Fibroblast of skin of back (primary cell): Measurements from ENCODE around the gene AWAT2.
"Not testable (repeated sequence)": the region's sequence is repeated elsewhere in the genome, so short reads cannot be mapped to it uniquely, and the experiment has no call there.

Source experiments
- DNase-seq: peaks from one replicate; pipeline ENCODE4 v3.0.0-alpha.2; 2013

Gene AWAT2

DNA sequence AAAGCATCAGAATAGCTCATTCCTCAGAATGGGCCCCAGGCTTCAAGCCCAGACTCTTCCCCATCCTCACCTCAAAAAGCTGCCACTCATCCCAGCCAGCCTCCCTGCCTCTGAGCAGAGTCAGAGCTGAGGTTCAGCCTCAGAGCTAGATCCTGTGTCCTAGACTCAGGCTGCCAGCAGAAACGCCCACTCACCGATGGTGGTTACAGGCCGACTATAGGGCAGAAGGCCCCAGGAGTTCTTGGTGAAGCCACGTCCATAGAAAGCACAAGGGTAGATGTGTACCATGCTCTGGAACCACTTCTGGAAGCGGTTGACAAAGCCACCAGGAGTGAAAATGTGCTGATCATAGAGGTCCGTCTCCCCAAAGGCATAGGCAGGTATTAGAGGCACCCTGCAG, 7.7 kb downstream of the AWAT2 start:
- no peak for DNase-seq

DNA sequence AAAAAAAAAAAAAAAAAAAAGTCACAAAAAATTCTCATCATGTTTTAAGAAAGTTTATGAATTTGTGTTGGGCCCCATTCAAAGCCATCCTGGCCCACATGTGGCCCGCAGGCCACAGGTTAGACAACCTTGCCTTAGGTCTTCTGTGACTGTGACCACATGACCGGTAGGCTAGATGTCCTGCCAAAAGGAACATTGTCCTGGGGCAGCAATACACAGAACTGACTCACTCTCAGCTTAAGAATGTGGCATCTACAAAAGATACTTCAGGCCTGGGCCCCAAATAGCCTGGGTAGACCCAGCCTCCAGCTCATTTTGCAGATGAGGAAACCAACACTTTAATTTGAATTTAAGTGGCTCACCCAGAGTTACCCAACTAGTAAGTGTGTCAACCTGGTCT, 10.0 kb downstream of the AWAT2 start:
- DNase-seq, result peak; percentile 29

DNA sequence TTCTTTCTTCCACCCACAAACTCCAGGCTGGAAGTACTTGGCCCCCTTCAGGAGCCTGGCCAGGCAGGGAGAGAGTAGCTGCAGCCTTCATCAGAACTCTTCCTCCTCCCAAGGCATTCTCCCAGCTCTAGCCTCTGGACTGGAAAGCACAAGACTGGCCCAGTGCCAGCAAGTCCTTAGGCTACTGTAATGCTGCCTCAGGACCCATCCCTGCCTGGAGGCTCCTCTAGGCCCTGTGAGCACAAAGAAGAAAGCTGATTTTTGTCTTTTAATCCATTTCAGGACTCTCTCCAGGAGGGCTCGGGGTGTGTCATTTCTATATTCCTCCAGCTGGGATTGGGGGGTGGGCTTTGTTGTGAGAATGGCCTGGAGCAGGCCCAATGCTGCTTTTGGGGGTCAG, 10.8 kb downstream of the AWAT2 start:
- DNase-seq, result no peak

DNA sequence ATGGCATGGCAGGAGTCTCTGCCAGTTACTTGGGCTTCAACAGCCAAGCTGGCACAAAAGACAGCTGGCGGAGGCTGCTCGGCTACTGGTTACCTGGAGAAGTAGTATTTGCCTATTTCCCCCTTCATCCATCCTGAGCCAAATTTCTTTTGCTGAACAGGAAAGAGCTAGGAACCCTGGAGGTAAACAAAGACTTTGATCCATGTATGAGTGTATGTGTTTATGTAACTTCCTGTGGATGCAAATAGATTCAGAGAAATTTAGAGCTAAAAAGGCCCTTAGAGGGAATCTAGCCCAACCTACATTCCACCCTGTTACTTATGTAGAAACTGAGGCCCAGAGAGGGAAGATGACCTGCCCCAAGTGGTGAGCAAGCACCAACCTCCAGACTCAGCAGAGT, 11.2 kb downstream of the AWAT2 start:
- DNase-seq, result no peak

DNA sequence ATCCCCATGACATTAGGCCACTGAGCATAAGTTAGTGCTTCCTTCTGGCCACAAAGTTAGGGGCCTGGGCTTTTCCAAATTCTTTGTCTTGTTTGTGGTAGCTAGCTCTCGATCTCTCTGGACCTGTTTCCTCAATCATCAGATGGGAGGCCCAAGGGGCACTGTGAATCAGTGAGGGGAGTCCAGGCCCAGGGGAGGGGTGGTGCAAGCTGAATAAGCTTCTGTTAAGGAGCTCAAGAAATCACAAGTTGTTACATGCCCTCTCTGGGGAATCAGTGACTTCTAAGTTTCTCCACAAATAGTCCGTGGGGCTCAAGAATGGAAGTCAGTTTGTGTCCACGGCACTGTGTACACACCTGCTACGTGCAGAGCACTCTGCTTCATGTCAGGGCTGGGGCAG, 15.1 kb downstream of the AWAT2 start:
- no peak for DNase-seq

DNA sequence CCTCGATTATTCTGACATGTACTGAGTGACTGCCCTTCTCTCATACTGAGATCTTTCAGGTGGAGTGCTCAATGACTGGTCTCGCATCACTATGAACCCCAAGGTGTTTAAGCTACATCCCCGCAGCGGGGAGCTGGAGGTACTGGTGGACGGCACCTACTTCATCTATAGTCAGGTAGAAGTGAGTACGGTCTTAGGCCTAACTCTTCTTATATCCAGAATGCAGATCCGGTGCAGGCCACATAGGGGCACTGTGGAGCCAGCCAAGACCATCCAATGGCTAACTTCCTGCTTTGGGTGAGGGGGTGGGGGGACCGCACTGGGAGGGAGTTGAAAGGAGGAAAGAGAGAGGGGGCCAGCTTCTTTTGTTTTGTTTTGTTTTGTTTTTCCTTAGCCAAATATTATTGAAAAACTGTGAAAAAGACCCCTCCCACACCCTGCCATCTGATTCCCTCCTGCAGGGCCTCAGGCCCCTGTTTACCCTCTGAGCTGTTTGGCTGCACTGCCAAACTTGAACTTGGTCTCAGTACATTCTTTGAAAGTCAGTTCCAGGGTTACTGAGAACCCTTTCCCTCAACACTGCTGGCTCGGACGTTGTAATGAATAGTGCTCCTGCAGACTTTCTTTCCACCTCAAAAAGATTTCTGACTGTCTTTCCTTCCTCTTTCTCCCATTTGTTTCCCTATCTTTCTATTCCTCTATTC, 16.2 kb downstream of the AWAT2 start:
- DNase-seq, result peak; percentile 40

DNA sequence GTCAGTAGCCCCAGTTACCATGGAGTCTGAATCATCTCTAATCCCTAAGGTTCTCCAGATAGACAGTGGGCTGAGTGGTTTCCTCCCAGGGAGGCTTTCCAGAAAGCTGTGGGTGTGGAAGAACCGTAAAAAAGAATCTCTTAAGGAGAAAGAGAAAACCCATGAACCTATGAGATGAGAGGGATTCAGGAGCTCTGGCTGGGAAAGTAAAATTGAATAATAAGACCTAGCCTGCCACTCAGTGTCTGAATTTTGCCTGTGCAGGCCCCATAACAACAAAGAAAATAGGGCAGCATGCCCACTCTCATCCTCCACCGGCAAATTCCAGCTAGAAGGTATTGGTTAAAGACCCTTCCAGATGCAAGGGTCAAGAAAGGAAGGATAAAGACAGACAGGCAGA, 16.9 kb downstream of the AWAT2 start:
- peak; percentile 6 for DNase-seq

DNA sequence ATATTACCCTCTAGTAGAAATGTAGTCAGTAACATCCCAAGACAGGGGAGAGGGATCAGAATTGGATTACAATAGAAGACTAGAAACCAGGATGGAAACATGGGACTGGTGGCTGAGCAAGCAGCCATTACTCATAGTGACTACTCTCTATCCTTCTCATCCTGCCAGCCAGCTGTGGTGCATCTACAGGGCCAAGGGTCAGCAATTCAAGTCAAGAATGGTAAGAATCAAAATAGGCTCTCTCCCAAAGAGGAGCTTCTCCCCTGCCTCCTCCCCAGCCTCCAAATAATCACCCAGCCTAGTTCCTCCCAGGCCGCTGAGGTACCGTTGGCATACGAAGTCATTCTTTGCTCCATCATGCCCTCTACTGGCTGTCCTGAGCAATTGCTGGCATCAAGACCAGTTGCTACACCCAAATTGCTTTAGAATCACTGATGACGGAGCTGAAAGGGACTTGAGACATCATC, 19.4 kb downstream of the AWAT2 start:
- peak; percentile 62 for DNase-seq

DNA sequence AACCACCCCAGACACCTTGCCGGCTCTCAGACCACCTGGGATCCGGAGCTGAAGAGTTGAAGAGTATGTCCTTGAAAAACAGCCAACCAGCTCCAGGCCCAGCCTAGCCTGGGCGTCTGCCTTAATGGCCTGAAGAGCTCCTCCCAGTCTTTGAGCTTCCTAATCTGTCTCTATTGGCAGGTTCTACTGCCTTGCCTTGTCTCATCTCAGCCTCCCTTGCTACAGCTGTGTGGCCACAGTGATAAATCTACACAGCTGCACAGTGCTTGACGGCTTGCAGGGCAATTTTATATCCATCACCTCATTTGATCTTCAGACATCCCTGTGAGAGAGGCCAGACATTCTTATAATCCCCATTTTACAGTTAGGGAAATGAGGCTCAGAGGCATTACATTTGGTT, 19.9 kb downstream of the AWAT2 start:
- no peak for DNase-seq

DNA sequence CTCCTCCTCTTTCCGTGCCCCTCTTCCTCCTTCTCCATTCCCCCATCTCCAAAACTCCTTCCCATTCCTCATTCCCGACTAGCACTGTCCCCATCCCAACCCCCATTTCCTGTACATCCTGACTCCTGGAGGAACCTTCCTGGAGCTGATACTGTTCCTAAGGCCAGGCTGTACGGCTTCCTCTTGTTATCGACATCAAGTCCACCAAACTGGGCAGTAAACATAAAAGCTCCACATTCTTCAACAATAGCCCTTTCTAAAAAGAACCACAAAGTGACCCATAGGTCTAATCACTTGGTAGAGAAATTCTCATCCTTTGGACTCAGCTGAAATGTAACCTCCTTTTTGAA, 22.9 kb downstream of the AWAT2 start:
- DNase-seq, result no peak

DNA sequence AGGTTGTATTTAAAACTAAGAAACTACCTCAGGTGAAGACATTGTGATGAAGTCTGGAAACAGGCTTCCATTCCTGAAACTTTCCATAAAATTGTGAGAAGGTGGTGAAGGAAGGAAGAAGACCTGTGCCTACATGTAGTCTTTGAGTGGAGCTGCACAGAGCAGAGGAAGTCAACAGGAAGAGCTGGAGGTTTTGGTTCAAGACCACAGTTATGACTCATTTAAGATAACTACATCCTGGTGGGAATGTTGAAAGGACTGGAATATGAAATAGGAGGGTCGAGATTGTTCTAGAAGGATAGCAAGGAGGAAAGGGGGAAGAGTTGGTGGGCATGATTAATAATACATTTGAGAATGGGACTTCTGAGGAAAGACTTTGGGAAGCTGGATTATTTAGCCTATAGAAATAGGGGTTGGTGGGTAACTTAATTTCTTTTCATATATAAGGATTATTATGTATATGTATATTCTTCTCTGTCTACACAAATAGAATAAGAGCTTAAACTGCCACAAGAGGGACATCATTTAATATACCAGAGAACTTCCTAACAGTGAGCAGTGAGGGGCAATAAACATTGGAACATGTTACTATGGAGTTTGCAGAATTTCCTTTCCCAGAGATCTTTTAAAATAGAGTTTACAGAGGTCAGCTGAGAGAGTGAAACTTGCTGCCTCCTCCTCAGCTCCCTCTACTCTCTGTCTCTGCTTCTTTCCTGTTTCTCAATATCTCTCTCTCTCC, 23.5 kb downstream of the AWAT2 start:
- DNase-seq, result peak; percentile 54

DNA sequence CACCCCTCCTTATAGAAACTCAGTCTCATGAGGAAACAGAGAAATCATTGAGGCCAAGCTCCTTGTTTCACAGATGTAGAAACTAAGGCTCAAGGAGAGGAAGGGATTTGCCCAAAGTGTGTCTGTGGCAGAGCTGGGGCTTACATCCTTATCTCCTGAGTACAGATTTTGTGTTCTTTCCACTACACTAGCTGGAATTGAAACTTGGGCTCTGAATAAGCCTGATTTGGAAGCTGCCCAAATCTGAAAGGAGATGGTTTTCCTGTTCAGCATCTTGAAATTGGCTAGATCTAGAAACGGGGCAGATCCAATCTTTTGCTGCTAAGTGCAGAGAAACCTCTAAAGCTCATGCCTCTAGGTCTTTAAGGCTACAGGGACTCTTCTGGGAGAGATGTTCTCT, 24.3 kb downstream of the AWAT2 start:
- DNase-seq, result peak; percentile 39

DNA sequence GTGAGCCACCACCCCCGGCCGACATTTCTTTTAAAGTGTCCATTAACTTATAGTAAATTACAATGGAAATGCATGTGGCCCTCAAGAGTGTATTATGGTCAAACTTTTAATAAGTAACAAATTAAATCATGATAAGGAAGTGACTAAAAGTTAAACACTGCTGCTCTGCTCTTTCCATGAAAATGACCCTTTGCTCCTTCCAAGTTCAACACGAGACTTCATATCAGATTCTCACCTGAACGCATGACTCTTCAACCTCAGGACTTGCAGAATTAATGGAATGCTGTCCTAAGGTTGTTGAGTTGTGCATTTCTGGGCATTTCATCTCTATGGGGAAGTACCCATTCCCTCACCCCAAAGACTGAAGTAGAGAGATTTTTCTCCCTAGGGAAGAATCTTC, 27.1 kb downstream of the AWAT2 start:
- no peak for DNase-seq

DNA sequence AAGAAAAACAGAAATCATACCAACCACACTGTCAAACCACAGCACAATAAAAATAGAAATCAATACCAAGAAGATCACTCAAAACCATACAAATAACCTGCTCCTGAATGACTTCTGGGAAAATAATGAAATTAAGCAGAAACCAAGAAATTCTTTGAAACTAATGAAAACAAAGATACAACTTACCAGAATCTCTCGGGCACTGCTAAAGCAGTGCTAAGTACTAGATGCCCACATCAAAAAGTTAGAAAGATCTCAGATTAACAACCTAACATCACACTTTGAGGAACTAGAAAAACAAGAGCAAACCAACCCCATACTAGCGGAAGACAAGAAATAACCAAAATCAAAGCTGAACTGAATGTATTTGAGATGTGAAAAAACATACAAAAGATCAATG, 33.2 kb downstream of the AWAT2 start:
- no peak for DNase-seq

DNA sequence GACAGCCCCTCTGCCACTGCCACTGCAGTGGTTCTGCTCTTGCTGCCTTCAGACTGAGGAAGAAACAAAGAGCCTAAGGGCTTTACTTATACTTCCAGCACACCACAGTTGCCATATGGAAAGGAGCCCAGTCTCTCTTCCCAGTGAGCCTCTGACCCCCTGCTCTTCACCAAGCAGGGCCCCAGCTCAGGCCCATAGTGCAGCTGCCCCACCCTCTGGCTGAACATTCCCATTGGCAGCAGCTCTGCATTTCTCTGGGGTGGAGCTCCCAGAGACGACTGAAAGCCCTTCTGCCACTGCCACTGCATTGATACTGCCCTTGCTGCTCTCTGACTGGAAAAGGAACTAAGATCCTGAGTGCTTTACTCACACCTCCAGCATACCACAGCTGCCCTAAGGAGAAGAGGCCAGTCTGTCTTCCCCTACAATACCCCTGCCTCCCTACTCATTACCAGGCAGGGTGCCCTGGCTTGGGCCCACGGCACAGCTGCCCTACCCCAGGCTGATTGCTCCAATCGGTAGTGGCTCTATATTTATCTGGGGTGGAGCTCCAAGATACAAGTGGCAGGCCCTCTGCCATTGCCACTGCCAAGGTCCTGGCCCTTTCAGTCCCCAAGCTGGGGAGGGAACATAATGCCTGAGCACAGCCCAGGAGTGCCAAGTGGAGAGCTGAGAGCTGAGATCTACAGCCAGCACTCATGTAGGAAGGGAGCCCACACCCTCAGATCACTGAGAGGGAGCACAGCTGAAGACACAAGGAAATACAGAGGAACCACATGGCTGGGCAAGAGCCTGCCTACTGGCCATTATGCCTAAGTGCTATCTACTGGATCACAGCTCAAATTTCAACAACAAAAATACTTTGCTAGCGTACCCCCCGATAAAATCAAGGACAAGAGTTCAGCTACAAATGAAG, 36.0 kb downstream of the AWAT2 start:
- DNase-seq, result no peak

DNA sequence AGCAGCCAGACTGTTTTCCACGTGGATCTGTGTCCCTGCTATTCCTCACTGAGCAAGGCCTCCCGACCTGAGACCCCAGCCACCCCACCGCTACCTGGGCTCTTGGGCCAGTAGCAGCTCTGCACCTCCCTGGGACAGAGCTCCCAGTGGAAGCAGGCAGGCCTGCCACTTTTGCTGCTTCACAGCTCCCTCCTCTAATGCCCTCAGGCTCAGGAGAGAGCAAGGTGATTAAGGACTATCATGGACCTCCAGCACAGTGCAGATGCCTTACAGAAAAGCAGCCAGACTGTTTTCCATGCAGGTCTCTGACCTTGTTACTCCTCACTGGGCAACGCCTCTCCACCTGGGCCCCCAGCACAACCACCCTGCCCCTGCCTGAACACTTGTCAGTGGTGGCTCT, 37.0 kb downstream of the AWAT2 start:
- DNase-seq, result no peak

DNA sequence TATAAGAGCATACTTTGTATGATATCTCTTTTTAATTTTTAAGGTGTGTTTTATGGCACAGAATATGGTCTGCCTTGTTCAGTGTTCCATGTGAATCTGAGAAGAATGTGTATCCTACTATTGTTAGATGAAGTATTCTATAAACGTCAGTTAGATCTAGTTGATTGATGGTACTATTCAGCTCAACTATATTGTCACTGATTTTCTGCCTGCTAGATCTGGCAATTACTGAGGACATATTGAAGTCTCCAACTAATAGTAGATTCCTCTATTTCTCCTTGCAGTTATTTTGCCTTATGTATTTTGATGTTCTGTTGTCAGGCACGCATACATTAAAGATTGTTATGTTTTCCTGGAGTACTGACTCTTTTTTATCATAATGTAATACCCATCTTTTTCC, 39.8 kb downstream of the AWAT2 start:
- DNase-seq, result no peak

DNA sequence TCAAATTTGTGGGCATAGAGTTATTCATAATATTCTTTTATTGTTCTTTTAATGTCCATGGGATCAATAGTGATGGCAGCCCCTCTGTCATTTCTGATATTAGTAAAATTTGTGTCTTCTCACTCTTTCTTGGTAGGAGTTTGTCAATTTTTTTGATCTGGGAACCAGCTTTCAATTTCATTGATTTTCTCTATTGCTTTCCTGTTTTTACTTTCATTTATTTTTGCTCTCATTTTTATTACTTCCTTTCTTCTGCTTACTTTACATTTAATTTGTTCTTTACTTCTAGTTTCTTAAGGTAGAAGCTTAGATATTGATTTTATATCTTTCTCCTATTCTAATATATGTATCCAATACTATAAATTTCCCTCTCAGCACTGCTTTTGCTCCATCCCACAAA, 40.7 kb downstream of the AWAT2 start:
- no peak for DNase-seq

DNA sequence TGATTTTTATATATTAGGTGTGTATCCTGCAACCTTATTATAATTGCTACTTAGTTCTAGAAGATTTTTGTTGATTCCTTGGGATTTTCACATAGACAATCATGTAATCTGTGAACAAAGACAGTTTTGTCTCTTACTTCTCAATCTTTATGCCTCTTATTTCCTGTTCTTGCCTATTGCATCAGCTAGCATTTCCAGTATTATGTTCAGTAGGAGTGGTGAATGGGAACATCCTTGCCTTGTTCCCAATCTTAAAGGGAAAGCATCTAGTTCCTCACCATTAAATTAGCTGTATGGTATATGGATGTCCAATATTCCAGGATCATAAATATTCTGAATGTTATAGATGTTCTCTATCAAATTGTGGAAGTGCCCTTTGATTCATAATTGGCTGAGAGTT, 41.8 kb downstream of the AWAT2 start:
- no peak for DNase-seq

DNA sequence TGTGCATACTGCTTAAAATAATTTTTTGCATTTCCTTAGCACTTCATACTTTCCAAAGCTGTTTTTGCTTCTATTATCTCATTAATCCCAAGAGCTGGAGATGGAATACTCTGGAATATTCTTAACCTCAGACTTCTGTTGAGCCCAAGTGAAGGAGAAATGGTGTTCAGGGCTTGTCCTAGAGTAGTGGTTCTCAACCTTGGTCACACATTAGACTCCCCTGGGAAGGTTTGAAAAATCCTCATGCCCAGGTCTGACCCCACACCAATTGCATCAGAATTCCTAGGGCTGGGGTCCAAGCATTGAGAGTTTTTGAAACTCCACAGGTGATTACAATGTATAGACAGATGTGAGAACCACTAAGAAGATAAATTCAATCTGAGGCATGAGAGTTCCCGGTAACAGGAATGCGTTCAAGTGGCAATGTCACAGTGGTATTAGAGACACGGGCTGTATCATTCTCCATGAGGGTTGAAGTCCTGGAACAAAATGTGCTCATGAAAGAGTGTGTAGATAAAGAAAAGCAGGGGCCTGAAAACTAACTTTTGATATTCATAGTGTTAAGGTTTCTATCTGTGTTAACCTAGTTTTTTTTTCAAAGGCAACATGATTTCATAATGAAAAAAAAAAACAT, 47.9 kb downstream of the AWAT2 start:
- DNase-seq, result no peak

DNA sequence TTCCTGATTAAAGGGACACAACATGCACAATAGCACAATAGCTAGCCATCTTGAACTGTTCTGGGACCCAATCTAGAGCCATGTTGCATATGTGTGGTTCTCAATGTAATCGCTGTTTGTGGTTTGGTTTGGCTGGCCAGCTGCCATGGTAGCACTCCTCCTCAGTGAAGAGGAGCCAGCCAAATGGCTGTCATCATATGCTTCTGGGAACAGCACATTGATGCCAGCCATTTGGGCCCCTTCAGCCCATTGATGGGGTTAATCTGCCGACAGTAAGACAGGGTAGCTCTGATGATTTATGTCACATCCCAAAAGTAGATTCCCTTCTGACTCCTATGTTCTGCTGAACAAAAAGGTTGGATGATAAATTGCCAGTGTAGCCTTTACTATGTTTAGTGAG, 48.5 kb downstream of the AWAT2 start:
- no peak for DNase-seq

DNA sequence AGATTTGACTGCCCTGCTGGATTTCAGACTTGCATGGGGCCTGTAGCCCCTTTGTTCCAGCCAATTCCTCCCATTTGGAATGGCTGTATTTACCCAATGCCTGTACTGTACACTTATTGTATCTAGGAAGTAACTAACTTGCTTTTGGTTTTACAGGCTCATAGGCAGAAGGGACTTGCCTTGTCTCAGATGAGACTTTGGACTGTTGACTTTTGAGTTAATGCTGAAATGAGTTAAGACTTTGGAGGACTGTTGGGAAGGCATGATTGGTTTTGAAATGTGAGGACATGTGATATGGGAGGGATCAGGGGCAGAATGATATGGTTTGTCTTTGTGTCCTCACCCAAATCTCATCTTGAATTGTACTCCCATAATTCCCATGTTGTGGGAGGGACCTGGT, 51.4 kb downstream of the AWAT2 start:
- DNase-seq, result not testable (repeated sequence)

DNA sequence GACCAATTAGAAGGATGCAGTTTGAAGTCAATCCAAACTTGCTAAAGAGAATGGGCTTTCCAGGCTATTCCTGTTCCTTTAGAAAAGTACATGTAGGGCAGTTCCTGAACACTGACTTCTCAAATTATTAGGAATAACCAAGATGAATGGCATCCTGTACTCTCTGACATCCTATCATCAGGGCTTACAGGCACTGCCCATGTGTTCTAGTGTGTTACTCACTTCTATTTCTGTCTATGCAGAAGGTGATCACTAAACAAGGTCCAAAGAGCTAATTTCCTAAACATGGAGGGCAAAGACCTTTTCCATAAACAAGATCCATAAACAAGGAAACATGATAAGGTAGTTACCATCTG, 53.6 kb downstream of the AWAT2 start:
- DNase-seq, result no peak
